GM21447 (cell line): ENCODE measurements around the gene GNAO1.

Source experiments
- ATAC-seq: cut with Tn5 transposase; IDR thresholded peaks from one replicate; pipeline ENCODE4 v1.9.1; 2021; ENCODE audit not compliant: unreplicated experiment

Gene GNAO1

DNA sequence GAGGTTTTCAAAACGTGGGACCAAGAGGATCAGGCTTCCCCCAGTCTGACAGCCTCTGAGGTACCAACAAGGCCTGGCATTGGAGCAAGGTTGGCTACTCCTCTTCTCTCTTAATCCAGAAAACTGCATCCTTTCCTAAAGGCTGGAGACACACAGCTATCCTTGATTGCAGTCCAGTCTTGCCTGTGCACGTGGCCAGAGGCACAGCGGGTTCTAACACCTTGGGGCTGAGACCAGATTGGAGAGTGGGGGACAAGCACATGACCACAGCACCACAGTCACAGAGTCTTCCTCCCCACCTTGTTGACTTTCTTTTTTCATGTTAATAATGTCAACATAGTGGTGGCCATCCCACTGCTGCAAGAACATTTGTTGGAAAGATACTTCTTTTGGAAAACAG is 46.9 kb downstream of the GNAO1 start:
- no peak for ATAC-seq

DNA sequence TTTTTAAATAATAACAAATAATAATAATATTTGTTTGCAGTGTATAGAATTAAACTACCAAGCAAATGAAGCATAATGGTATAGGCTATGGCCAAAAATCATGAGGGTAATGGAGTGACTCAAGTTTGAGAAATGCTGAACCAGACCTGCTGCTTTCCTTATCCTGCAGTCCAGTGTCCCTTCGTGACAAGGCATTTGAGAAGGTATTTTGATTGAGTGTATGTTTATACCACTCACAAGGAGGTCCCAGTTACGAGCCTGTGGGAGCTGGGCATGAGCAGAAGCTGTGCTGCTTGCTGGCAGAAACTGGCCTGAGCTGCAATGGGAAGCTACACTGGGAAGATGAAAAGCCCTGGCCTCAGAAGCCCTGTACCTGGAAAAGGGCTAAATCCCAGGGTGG is 50.3 kb downstream of the GNAO1 start:
- ATAC-seq = no peak

DNA sequence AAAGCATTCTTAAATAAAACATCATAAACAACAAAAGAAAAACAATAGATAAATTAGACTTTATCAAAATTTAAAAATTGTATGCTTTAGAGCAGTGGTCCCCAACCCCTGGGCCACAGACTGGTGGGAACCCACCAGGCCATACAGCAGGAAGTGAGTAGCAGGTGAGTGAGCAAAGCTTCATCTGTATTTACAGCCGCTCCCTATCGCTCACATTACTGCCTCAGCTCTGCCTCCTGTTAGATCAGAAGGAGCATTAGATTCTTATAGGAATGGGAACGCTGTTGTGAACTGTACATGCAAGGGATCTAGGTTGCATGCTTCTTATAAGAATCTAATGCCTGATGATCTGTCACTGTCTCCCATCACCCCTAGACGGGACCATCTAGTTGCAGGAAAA is 51.5 kb downstream of the GNAO1 start:
- no peak for ATAC-seq

DNA sequence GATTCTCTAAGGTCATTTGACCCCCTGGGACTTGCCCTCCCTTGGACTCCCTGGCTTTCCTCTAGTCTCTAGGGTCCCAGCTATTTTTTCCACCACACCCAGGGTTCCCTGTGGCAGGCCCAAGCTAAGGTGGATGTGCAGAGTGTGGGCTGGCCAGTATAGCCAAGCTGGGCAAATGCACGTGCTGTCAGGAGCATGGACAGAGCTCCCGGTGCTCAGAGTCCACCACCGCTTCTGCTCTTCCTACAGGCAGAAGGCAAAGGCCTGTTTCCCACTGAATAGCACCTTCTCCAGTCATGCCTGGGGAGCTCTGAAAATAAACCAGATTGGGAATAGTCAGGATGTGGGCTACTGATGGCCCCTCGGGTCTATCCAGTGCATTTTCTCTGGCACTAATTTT is 53.3 kb downstream of the GNAO1 start:
- no peak for ATAC-seq

DNA sequence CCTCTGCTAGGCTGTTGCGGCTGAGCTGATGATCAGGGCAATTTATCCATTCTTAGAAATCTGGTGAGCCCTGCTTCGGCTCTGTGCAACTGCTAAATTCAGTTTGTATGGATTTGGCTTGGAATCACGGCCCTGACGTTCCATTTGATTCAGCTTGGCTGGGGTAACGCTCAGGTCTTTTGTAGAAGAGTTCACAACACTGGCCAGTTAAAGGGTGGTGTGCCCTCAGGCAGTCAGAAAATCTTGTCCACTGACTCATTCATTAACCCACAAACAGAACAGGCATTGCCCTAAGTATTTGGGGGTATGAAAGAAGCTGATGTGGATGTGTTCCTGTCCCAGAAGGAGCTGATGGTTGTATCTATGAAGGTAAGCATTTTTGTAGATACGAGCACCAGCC is 53.9 kb downstream of the GNAO1 start:
- no peak for ATAC-seq

DNA sequence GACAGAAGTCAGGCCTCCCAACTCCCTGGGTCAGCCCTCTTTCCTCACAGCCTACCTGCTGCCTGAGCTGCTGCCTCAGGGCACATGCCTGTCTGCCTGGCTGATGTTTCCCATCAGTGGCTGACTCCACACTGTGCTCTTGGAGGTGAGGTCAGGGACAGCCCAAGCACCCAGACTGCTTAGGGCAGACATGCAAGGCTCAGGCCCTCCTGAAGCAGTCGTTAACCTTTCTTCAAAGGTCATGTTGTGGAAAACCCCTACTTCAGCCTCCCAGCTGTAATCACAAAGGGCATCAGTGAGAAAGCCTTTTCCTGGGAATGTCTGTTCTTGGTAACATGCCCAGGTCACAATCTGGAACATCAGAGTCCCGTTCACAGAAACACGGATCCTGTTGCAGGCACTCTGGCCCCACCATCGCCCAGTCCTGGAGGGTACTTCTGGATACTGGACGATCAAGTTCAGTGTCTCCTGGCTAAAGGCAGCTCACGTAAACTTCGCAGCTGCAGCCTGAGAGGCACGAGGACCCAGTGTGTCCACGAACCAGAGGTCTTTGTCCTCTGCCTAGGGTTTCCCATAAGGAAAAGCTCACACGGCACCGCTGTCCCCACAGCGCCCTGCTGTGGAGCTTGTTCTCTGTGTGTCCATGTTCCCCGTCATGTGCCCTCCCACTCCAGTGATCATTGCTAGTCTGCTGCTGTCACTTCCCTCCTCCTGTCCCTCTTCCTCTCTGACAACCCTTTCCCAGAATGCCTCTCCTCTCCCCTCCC is 54.9 kb downstream of the GNAO1 start:
- no peak for ATAC-seq

DNA sequence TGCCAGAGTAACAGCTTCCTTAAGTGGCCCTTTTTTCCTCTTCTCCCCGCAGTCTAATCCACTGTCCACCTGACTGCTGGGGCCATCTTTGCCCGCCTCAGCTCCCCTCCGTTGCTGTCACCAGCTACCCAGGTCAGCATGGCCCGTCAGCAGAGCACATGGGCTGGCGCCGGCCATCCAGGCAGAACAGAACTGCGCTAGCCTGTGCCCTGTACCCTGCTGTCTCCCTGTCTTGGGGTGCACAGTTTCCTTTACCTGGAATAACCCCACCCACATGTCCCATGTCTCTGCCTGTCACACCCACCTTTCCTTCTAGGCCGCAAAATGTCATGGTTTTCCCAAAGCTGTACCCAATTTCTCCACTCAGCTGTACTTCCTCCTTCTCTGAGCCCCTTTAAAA is 55.7 kb downstream of the GNAO1 start:
- no peak for ATAC-seq

DNA sequence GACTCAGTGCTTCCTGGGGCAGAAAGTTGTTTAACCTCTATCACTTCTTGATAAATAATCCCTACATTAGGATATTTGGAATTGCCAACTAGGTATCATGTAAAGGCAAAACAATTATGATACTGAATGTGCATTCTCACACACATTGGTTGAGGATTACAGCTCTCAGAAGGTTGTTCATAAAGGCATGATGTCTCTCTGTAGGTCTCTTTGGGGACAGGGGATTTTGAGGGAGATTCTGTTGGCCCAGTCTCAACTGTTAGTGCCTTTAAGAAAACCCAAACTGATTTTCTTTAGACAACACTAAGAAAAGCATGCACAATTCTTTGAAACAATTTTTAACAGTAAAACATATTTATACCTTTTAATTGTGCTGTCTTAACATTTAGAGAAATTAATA is 56.5 kb downstream of the GNAO1 start:
- no peak for ATAC-seq

DNA sequence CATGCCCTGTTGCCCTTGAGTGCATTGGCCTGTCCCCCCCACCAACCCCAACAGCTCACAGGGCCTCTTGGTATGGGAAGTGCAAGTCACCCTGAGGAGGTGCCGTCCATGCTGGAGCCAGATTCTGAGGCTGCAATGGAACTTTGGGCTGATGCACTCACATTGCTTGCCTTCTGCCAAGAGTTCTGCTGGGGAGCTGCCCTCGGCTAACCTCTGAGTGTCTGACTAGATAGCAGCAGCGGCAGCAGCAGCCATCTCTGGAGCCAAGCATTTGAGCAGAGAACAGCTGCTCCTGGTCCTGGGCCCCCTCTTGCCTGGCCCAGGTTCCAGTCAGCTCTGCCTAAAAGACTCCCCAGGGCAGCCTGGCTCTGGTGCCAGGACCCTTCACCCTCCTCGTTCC is 61.5 kb downstream of the GNAO1 start:
- no peak for ATAC-seq

DNA sequence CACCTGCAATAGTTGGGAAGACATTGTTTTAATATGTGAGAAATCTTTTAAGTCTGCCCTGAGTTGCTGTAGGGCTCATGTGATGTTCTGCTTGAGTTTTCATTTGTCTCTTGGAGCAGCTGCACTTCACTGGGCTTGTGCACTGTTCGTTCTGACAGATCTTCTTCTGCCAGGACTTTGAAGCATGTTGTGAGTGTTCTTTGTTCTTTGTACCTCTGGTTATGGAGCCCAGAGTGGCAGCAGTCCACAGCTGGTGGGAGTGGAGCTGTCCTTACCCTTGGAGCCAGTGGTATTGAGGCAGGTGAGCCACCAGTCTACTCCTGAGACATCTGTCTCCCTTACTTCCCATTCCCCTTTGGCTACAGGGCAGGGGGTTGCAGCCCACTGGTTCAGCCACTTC is 64.6 kb downstream of the GNAO1 start:
- no peak for ATAC-seq

DNA sequence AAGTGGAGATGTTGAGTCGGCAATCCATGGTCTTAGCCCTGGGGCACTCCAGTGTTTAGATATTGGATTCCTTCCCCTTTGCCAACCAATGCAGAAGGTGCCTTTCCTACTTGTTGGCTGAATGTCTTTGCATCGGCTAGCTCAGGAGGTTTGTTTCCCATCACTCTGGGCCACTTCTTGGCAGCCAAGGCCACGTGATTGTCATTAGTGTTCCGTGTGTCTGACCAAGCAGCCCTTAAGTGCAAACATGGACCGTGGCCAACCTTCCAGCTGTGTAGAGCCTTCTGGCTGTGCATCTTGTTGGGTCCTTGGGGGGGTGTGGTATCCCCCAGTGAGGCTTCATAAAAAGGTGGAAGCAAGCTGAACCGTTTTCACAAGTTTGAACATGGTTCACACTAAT is 66.0 kb downstream of the GNAO1 start:
- no peak for ATAC-seq

DNA sequence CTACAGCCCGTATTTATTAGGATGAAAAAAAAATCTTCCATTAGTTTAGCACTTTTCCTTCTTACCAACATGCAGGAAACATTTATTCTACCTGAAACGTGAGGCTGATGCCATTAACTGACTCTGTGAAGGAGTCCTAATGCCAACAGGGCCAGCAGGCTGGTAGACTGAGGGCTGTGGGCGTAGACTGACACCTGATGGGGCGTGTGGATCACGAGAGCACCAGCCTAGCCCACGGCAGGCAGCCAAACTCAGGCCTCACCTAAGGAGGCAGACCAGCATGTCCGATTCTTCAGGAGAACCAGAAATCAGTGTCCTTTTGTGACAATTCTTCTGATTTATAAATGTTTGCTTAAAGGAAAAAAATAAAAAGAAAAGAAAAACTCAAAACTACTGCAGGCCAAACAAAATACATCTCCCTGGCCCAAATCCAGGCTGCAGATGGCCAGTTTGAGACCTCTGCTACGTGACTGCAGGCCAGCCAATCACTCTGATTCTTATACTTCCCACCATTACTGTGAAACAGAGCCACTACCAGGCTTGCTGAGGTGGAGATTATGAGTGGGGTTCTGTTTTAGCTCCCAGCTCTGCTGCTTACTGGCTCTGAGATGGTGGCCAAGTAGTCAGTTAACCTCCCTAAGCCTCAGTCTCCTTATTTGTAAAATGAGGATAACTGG is 66.5 kb downstream of the GNAO1 start:
- no peak for ATAC-seq

DNA sequence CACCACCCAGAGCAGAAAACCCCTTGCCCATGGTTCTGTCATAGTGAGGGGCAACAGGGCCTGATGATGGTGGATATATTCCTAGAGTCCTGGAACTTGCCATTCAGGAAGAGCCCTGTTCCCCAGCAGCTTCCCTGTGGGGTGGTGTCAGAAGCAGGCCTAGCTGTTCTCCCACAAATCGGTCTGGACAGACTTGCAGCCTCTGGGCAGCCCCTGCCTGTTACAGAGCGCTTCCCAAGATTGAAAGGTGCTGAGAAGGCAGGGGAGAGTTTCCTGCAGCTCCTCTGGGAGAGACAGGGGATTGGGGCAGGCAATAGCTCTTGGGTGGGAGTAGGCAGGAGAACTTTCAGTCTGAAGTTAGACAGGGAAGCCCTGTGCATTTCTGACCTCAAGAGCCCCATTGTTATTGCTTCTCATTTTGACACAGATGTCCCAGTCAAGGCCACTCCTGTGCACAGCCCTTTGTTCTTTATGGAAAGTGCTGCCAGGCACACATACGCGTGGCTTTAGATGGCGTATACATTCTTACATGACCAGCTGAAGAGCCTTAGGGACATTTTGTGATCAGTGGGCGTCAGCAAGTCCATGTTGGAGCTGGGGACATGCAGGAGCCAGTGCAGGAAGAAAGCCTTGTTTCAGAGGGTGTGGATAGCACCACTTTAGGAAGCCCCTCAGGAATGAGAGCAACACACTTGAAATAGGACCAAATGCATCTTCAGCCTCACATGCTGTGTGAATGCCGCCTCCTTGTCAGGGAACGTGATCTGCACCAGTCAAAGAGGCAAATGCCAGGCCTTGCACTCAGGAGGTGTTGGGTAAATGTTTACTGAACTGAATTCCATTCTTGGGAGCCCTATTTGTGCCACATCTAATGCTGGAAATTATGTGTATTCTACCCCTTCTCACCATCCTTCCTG is 67.5 kb downstream of the GNAO1 start:
- no peak for ATAC-seq

DNA sequence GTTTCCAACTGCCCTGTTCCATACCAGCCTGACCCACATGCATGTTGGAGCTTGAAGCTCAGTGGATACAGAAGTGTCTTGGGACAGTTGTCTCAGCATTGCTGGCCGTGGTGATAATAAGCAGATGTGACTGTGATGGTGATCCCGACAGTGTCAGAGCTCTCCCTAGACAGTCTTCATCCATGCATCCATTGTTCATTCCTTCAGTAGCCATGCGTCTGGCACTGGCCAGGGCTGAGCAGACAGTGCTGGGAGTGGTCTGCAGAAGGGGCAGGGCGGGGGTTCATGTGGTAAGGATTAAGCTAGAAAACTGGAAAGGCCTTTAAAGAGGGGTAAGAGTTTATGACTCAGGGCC is 68.1 kb downstream of the GNAO1 start:
- ATAC-seq = no peak

DNA sequence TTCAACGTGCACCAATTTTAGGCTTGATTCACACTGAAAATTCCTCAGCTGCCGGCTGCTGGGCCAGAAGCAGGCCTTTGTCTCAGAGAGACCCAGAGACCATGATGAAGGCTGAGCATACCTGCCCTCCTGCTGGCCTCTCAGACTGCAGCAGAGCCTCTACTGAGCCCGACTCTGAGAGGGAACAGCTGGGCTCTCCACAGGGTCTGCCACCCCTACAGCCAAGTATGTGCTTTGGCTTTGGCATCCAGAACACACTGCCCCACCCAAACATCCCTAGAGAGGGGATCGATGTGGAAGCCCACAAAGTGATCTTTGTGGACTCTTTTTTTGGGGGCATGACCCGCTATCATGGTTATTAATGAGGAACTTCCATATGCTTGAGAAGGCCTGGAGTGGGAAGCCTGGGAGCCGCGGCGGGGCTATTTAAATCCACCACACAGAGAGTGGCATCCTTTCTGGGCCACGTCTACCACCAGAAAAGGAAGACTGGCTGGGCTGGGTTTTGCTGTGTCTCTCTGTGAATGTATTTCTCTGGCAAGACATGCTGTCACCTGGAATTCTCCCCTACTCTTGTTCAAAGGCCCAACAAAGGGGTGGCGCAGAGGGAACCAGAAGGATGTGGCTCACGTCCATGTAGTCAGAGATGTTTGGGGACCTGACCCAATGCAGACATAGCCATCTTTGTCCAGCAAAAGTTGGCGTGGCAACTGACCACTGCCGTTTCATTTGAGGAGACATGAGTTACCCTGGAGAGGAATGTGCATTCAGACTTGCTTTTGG is 69.3 kb downstream of the GNAO1 start:
- ATAC-seq = no peak

DNA sequence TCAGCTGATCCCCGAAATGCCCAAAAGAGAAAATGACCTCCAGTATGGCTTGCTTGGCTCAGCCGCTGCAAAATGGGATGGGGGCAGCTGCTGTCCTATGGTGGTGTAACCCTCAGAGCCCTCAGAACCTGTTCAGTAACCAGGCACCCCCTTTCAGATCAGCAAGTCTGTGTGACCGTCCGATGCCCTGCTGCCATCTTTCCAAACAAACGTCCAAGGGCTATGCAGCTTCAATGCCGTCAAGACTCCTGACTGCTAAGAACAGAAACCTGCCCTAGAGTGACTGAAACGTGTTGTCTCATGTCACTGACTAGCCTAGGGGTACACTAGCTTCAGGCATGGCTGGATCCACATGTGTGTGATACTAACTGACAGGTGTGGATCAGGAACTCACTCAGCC is 70.4 kb downstream of the GNAO1 start:
- no peak for ATAC-seq

DNA sequence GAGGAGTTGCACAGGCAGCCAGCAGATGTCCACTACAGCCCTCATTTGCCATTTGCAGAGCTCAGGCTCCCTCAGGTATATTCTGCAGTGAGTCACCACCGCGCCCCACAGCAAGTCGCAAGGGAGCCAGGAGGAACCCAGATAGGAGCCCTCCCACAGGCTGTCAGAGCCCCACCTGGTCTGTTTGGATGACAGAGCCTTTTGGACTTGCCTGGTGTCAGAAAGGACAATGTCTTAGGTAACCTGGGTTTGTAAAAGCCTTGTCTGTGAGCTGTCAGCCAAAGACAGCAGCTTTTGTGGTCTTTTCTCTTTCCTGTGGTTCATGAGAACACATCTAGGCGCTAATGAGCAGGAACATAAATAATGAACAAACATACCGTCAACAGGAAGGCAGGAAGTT is 70.9 kb downstream of the GNAO1 start:
- ATAC-seq = no peak

DNA sequence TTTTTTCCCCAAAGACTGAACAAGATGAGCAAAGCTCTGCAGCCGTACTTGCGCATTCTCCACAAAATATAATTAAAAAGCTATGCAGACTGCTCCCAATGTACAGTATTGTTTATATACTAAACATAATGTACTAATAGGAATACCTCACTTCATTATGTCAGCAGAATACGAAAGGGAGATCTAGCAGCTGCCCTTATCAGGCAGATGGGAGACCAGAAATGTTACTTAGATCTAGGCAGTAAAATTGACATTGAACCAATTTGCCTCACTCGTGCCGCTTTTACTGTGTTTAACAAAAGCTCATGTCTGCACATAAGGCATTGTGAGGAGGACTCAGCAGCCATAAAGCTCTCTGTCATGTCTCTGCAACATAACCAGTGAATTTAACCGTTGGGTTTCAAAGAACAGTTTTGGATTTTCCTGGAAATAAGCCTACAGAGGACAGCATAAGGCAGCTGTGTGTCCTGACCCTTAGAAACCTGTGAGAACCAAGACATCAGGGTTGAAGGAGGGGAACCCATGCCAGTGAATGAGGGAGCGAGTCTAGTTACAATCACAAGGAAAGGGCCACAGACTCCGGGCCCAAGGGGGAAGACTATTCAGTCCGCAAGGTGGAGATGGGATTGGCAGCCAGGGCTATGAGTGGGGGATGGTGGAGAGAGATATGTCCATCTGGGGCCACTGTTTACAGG is 71.4 kb downstream of the GNAO1 start:
- no peak for ATAC-seq

DNA sequence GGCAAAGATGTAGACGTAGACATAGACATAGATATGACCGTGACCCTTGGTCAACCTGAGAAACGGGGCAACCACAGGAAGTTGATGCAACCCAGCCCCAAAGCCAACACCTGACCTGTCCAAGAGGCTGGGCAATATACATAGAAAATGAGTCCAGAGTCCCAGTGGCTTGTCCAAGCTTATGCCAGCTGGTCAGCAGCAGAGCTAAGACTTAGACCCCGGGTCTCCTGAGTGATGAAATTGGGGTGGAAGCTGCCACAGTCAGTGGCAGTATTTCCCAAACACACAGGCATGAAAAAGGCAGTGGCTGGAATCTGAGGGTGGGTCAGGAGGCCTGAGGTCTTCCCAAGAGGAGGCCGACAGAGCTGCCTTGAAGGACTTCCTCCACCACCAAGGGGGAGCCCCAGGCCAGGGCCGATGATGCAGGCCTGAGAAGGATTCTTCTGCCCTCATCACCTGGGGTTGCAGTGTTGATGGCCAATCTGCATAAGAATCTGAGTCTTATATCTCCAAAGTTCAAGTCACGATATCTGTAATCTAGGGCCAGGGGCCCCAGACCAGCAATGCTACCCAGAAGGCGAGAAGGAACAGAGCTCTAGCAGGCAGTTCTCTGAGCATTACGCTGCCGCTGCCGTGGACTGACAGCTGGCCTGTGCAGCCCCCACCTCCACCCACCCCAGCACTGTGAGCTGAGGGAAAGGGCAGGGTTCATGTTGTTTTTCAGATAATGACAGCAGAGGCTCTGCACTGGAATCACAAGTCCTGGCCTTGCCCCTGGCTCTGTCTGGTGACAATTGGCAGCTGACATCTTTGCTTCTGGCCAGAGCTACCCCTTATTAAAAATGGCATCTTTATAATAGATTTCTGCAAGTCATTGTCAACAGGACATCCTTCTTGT is 72.7 kb downstream of the GNAO1 start:
- no peak for ATAC-seq

DNA sequence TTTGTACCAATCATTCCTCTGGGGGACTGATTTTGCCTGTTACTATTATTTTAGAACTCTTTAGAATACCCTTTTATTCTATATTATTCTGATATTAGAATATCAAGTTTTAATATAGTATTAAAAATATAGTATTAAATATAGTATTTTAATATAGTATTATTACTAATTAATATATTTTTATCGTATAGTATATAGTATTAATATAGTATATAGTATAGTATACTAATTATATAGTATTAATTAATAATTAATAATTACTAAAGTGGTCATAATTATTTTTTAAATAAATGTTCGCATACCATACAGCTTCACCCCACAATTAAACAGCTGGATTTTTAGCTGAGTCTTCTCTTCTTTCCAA is 73.3 kb downstream of the GNAO1 start:
- no peak for ATAC-seq
